ENCODE measurements around the gene ROCK1. TPM values are rescaled to one million over a fixed set of nuclear protein-coding genes. Genes with fewer than 3 reads are reported as not detected.
"Not testable (repeated sequence)": the region's sequence is repeated elsewhere in the genome, so short reads cannot be mapped to it uniquely, and the experiment has no call there.

The ROCK1 gene
- total RNA-seq, 1 donor, result 29.9 TPM

DNA sequence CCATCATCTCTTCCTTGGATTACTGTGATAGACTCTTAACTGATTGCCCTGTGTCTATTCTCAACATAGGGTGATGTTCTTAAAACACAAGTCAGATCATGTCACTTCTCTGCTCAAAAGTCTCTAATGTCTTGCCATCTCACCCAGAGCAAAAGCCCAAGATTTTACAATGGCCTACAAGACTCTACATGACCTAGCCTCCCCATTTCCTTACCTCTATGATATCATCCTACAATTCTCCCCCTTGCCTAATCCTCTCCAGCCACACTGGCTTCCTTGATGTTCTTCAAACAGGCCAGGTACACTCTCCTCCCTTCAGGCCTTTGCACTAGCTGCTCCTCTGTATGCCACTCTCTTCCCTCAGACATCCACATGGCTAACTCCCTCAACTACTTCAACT lies 55.1 kb downstream of the ROCK1 start:
- DNase-seq (ENCODE audit: low read depth in 2 of 3, low spot score in 2 of 3), result no peak

- no peak for DNase-seq (ENCODE audit: low read depth in 2 of 3, low spot score in 2 of 3)
Measured at GRCh38 chr18:21054252-21054821, 57.3 kb downstream of the ROCK1 start.

GRCh38 chr18:21053127-21053526 lies 58.5 kb downstream of the ROCK1 start:
- no peak for DNase-seq (ENCODE audit: low read depth in 2 of 3, low spot score in 2 of 3)

DNA sequence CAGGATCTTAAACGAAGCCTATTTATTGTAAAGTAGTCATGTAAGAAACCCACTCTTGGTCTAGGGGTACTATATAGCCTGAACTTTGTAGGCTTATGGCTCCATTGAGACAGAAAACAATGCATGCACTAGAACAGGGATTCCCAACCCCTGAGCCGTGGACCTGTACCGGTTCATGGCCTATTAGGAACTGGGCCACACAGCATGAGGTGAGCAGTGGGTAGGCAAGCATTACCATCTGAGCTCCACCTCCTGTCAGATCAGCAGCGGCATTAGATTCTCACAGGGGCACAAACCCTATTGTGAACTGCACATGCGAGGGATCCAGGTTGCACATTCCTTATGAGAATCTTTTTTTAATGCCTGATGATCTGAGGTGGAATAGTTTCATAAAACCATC lies 59.2 kb downstream of the ROCK1 start:
- DNase-seq (ENCODE audit: low read depth in 2 of 3, low spot score in 2 of 3), result no peak

- no peak for DNase-seq (ENCODE audit: low read depth in 2 of 3, low spot score in 2 of 3)
Measured at GRCh38 chr18:21051620-21052019, 60.0 kb downstream of the ROCK1 start.

DNA sequence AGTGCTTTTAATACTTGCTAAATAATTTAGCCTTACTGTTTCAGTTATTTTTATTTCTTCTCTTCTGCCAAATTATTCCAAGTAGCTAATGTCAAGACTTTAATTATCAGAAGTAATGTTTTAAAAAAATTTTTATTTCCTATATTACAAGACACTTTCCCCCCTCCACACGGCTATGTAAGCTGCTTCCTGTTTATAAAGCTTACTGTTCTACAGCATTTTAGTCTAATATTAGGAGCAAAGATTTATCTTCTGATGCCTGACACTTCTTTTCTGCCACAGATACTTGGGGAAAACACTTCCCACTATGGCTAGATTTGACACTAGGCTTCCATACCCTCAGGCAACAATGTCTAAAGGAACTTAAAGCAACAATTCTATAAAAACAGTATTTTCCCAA lies 62.3 kb downstream of the ROCK1 start:
- peak in 2 of 3 donors; percentile 5 to 61 for DNase-seq (ENCODE audit: low read depth in 2 of 3, low spot score in 2 of 3)

DNA sequence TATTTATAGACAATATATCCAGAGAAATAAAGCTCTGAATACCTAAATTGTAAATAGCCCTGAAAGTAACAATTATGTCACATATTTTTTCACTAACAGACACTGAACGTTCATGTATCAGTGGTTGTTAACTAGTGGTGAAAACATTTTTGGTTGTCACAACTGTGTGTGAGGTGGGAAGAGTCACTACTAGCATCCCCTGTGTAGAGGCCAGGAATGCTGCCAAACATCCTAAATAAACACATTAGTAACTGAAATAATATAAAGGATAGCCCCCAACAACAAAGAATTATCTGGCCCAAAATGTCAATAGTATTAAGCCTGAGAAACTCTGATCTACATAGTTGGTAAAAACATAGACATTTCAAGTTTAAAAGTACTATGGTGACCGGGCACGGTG lies 64.5 kb downstream of the ROCK1 start:
- DNase-seq (ENCODE audit: low read depth in 2 of 3, low spot score in 2 of 3), result no peak

DNA sequence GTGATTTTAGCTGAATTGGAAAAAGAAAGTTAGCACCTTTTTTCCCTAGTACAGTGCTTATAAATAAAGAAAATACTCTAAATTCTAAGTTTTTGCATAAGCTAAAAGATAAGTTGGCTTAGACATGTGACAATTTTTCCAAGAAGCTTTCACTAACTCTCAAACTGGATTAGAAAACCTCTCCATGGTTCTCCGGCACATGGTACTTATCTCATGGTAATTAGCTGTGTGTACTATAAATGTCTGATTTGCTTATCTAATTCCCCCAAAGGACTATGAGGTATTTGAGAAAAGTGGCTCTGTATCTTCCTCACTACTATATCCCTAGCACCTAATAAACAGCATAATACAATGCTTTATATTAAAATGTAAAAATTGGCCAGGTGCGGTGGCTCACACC lies 71.1 kb downstream of the ROCK1 start:
- no peak for DNase-seq (ENCODE audit: low read depth in 2 of 3, low spot score in 2 of 3)

DNA sequence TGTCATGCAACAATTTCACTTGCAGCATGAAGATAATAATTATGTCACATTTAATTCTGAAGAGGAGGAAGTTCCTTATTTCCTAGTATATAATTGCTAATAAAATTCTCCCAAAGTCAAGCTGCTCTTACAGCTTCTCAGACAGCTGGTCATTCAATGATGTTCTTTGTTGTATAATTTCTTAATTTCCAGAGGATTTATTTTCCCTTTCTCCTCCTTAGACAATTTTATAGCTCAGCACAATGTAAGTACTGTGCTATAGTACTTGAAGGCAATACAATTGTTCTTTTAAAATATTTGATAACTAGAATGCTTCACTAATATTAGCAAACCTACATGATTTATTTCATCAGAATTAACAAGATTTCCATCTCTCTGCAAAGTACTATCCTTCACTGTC lies 73.4 kb downstream of the ROCK1 start:
- no peak for DNase-seq (ENCODE audit: low read depth in 2 of 3, low spot score in 2 of 3)

DNA sequence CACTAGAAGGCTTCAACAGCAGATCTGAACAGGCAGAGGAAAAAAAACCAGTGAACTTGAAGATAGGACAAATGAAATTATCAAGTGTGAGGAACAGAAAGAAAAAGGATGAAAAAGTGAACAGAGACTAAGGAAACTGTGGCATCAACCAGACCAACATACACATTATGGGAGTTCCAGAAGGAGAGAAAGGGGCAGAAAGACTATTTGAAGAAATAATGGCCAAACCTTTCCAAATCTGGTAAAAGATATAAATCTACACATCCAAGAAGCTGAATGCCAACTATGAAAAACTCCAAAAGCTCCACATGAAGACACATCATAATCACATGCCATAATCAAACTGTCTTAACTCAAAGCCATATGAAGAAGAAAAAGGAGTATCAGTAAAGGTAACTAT lies 79.8 kb downstream of the ROCK1 start:
- no peak for DNase-seq (ENCODE audit: low read depth in 2 of 3, low spot score in 2 of 3)

DNA sequence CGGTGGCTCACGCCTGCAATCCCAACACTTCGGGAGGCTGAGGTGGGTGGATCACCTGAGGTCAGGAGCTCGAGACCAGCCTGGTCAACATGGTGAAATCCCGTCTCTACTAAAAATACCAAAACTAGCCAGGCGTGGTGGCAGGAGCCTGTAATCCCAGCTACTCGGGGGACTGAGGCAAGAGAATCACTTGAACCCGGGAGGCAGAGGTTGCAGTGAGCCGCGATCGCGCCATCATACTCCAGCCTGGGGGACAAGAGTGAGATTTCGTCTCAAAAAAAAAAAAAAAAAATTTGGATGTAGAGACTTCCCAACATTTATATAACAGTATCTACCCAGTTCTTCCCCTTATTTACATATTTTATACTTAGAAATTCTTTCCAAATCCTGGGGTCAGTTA lies 93.4 kb downstream of the ROCK1 start:
- DNase-seq (ENCODE audit: low read depth in 2 of 3, low spot score in 2 of 3), result not testable (repeated sequence)

DNA sequence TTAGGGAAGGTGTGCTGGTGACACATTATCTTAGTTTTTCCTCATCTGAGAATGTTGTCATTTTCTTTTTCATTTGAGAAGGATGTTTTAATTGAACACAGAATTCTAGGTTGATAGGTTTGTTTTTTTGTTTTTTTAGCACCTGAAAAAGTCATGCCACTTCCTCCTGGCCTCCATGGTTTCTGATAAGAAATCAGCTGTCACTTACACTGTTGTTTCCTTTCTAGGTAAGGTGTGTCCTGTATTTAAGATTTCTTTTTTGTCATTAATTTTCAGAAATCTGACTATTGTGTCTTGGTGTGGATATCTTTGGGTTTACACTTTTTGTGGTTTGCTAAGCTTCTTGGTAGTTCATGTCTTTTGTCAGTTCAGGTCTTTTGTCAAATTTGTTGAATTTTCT lies 99.3 kb downstream of the ROCK1 start:
- DNase-seq (ENCODE audit: low read depth in 2 of 3, low spot score in 2 of 3), result peak in 1 of 3 donors; percentile 17

GRCh38 chr18:21004726-21005125 lies 106.9 kb downstream of the ROCK1 start:
- DNase-seq (ENCODE audit: low read depth in 2 of 3, low spot score in 2 of 3), result peak in 1 of 3 donors; percentile 2

DNA sequence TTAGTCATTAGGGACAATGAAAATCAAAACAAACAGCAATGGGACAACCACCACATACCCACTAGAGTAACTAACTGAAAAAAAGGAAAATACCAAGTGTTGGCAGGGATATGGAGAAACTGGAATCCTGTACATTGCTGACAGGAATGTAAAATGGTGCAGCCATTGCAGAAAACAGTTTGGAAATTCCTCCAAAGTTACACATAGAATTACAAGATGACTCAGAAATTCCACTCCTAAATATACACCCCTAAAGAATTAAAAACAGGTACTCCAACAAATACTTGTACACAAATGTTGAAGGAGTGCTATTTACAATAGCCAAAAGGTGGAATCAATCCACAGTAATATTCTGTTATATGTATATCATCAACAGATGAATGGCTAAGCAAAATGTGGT lies 110.9 kb downstream of the ROCK1 start:
- DNase-seq (ENCODE audit: low read depth in 2 of 3, low spot score in 2 of 3), result no peak

DNA sequence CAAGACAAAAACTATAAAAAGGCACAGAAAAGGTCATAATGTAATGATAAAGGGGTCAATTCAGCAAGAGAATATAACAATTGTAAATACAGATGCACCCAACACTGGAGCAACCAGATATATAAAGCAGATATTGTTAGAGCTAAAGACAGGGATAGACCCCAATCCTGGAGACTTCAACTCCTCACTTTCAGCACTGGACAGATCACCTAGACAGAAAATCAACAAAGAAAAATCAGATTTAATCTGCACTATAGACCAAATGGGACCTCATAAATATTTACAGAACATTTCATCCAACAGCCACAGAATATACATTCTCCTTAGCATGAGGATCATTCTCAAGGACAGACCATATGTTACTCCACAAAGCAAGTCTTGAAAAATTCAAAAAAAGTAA lies 114.2 kb downstream of the ROCK1 start:
- DNase-seq (ENCODE audit: low read depth in 2 of 3, low spot score in 2 of 3), result no peak

- no peak for DNase-seq (ENCODE audit: low read depth in 2 of 3, low spot score in 2 of 3)
Measured at GRCh38 chr18:20996418-20996817, 115.2 kb downstream of the ROCK1 start.

- no peak for DNase-seq (ENCODE audit: low read depth in 2 of 3, low spot score in 2 of 3)
Measured at GRCh38 chr18:20988726-20989125, 122.9 kb downstream of the ROCK1 start.

DNA sequence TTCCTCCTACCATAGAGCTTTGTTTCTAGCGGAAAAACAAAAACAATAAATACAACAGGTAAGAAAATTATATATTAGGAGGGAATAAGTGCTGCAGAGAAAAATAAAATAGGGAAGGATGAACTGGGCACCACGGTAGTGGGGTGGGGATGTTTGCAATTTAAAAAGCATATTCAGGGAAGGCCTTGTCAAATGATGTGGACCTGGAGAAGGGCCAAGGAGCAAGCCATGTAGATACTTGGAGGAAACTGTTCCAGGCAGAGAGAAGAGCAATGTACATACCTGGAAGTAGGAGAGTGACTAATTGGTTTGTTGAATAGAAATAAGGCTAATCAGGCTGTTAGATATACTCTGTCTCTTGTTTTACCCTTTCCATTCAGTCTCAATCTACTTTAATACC lies 136.5 kb downstream of the ROCK1 start:
- no peak for DNase-seq (ENCODE audit: low read depth in 2 of 3, low spot score in 2 of 3)

- DNase-seq (ENCODE audit: low read depth in 2 of 3, low spot score in 2 of 3), result peak in 2 of 3 donors; percentile 26 to 55
Measured at GRCh38 chr18:20971886-20972267, 139.7 kb downstream of the ROCK1 start.

- no peak for DNase-seq (ENCODE audit: low read depth in 2 of 3, low spot score in 2 of 3)
Measured at GRCh38 chr18:20966795-20967194, 144.8 kb downstream of the ROCK1 start.

DNA sequence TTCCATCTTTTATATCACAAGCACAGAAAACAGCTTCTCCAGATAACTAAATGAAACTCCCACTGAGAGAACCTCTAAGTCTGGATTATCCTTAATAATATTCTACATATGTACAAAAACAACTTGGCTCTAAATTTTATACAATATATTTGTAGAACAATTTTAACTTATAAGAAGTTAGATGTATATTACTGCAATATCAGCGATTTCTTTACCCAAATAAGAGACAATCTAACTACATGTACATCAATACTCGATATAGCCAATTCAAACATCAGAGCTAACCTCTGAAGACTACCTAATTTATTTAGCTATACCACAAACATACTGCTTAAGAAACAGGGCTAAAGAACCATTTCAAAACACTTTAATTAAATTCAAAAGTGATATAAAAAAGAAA lies 148.6 kb downstream of the ROCK1 start:
- no peak for DNase-seq (ENCODE audit: low read depth in 2 of 3, low spot score in 2 of 3)

DNA sequence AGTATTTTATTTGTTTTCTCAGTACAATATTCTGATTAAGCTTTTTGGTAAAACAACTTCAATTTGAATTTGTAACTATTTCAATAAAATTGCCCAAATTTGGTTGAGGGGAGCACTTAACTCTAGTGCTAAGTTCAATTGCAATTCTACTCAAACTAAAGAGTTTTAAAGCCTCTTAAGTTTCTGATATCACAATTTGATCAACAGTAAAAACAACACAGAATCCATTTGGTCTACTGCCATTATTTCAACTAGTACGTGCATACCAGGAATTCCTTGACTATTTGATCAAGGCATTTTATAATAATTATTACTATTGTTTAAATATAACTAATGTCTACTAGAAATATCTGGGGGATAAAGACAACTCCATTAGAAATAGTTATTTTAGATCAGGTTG lies 150.9 kb downstream of the ROCK1 start:
- DNase-seq (ENCODE audit: low read depth in 2 of 3, low spot score in 2 of 3), result no peak

DNA sequence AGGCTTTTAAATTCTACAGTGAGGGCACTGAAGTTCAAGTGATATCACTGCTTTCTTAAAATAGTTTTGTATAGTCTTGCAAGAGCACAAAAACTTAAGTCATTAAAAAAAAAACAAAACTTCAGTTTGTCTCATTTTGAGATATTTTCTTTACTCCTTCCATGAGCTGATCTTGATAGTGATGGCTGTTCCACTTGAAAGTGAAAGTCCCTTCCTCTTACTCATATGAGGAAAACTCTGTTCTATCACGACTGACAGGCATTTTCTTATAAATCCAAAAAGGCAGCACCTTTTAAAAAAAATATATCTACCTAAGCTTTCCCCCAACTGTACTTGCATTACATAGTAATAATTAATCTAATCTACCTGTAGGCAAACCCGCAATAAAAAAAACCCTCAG lies 160.8 kb downstream of the ROCK1 start:
- not testable (repeated sequence) for DNase-seq (ENCODE audit: low read depth in 2 of 3, low spot score in 2 of 3)

Data from hematopoietic multipotent progenitor cell (in vitro differentiated cells).